Measurements from ENCODE around the gene WNK4.

The WNK4 gene

DNA sequence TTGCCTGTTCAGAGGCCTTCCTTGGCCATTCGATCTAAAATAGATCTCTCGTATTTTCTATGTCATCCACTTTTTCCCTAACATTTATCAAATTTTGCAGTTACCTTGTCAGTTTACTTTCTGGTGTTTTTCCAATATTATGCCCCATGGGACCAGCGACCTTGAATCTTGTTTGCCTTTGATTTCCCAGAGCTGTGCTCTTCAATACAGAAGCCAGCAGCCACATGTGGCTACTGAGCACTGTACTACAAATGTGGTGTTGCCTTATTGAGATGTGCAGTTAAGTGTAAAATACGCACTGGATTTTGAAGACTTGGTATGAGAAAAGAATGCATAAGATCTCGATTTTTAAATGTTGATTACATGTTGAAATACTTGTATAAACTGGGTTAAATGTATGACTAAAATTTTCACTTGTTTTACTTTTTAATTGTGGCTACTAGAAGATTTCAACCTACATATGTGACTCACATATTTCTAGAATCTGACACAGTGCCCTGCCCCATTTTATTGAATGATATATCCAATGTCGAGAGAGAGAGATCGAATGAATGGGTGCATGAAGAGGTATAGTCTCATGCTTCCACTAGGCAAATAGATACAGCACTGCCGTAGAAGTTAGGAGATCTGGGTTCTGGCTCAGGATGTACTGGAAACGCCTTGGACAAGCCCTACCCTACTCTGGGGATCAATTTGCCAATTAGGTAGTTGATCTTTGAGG lies 52.0 kb downstream of the WNK4 start:
- Histone ChIP-seq H3K27ac (ENCODE audit: low read length) (peak overlapping the region; percentile 98), H3K4me3 (ENCODE audit: low read depth in 1 of 2, low read length in 2 of 2) (peak overlapping the region; percentile 98), H3K27me3 (ENCODE audit: low read depth, low read length) (no peaks in the 10 kb centered on the region), H3K9me3 (ENCODE audit: control insufficient read depth in 1 of 2, low read length in 2 of 2) (no peaks in the 10 kb centered on the region), H3K4me1 (ENCODE audit: control insufficient read depth in 1 of 2, insufficient read depth in 2 of 2, low read length in 2 of 2) (peaks cover 11 to 15% of the 10 kb centered on the region in 2 donors), H3K36me3 (ENCODE audit: control insufficient read depth in 1 of 2, insufficient read depth in 2 of 2, low read length in 2 of 2) (peaks cover 3 to 11% of the 10 kb centered on the region in 2 donors)

DNA sequence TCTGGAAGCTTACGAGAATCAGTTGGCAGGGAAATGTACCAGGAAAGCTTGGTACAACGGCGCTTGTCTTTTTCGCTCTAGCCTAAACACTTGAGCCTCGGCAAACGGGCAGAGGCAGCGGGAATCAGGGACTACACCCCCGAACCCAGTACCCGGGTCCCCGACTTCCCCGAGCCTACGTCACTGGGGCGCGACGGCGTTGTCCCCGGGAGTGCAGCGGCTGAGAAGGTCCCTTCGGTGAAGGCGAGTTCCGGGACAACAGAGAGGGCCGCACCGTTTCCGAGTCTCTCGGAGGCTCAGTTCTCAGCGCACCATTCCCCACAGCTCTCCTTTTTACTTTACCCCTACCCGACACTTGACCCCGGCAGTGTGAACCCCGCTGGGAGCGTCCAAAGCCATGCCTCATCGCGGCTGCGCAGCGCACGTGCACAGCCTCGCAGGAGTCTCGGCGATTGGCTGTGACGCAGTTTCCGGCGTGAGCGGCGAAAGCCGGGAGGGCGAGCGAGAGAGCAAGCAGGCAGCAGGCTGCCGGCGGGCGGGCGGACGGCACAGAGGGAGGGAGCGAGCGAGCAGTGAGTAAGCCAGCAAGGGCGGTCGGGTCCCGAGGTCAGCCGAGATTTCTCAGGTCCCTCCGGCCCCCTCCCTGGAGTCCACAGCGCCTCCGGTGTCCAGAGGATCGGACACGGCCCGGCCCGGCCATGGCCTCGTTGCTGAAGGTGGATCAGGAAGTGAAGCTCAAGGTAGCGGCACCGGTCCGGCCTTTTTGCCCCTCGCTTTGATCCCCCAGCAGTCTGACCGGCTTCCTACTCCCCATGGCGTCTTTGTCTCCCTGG lies 52.7 kb downstream of the WNK4 start, which contains the start of gene PSME3:
Gene PSME3, plus strand, starts transcription at position 464 of the 833 bp plus-strand sequence. Its CDS starts 235 bp downstream, at position 699.
- no peaks in the 10 kb centered on the region for H3K27me3 ChIP-seq (ENCODE audit: low read depth, low read length)
- no peaks in the 10 kb centered on the region for H3K9me3 ChIP-seq (ENCODE audit: control insufficient read depth in 1 of 2, low read length in 2 of 2)
- peak within 1 kb of the TSS; percentile 98 for H3K27ac ChIP-seq (ENCODE audit: low read length)
- H3K36me3 ChIP-seq (ENCODE audit: control insufficient read depth in 1 of 2, insufficient read depth in 2 of 2, low read length in 2 of 2): peaks cover 10 to 19% of the 10 kb centered on the region in 2 donors
- H3K4me3 ChIP-seq (ENCODE audit: low read depth in 1 of 2, low read length in 2 of 2): peak within 1 kb of the TSS; percentile 98
- peaks cover 11 to 15% of the 10 kb centered on the region in 2 donors for H3K4me1 ChIP-seq (ENCODE audit: control insufficient read depth in 1 of 2, insufficient read depth in 2 of 2, low read length in 2 of 2)

DNA sequence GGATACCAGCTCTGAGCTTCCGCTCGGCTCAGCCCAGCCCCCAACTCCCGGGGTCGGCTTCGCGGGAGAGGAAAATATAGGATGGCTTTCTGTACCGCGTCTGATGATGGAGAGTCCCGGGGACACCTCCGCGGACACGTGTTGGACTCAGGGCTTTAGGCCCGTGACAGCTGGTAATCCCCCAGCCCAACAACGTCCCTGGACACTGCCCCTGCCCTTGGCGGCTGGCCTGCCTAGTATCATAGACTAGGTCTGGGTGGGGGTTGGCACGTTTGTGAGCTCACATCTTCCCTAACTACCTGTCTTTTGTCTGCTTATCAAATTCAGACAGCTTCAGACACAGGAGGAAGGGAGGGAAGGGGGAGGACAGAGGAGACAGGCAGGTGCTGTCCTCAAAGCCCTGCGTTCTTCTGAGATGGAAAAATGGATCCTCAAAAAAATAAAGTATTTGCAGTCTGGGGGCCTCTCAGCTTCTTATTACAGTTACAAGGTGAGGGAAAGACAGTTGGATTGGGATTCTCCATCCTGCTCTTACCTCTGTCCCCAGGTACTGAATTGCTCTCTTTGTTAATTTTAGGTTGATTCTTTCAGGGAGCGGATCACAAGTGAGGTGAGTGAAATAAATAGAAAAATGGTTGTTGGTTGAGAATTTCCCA lies 53.5 kb downstream of the WNK4 start:
- Histone ChIP-seq H3K36me3 (ENCODE audit: control insufficient read depth in 1 of 2, insufficient read depth in 2 of 2, low read length in 2 of 2) (peaks cover 15 to 26% of the 10 kb centered on the region in 2 donors), H3K9me3 (ENCODE audit: control insufficient read depth in 1 of 2, low read length in 2 of 2) (no peaks in the 10 kb centered on the region), H3K27me3 (ENCODE audit: low read depth, low read length) (no peaks in the 10 kb centered on the region), H3K4me3 (ENCODE audit: low read depth in 1 of 2, low read length in 2 of 2) (peak overlapping the region; percentile 98), H3K27ac (ENCODE audit: low read length) (peak overlapping the region; percentile 98), H3K4me1 (ENCODE audit: control insufficient read depth in 1 of 2, insufficient read depth in 2 of 2, low read length in 2 of 2) (peaks cover 11 to 15% of the 10 kb centered on the region in 2 donors)

DNA sequence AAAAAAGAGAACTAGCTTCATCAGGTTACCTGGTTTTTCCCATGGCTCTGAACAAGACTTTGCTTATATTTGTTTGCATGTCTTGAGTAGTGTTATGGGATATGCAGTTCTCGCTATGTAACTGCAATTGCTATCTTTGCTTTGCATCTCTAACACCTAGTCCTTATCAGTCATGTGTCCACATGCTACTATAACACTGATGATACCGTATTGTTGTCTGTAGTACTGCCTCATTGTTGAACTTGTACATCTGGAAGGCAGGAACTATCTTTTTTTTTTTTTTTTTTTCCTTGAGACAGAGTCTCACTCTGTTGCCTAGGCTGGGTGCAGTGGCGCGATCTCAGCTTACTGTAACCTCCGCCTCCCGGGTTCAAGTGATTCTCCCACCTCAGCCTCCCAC lies 55.3 kb downstream of the WNK4 start:
- Histone ChIP-seq H3K27me3 (ENCODE audit: low read depth, low read length) (no peaks in the 10 kb centered on the region), H3K9me3 (ENCODE audit: control insufficient read depth in 1 of 2, low read length in 2 of 2) (no peaks in the 10 kb centered on the region), H3K27ac (ENCODE audit: low read length) (no peak overlapping the region), H3K4me1 (ENCODE audit: control insufficient read depth in 1 of 2, insufficient read depth in 2 of 2, low read length in 2 of 2) (peaks cover 11 to 15% of the 10 kb centered on the region in 2 donors), H3K36me3 (ENCODE audit: control insufficient read depth in 1 of 2, insufficient read depth in 2 of 2, low read length in 2 of 2) (peaks cover 24 to 35% of the 10 kb centered on the region in 2 donors), H3K4me3 (ENCODE audit: low read depth in 1 of 2, low read length in 2 of 2) (no peak overlapping the region)

DNA sequence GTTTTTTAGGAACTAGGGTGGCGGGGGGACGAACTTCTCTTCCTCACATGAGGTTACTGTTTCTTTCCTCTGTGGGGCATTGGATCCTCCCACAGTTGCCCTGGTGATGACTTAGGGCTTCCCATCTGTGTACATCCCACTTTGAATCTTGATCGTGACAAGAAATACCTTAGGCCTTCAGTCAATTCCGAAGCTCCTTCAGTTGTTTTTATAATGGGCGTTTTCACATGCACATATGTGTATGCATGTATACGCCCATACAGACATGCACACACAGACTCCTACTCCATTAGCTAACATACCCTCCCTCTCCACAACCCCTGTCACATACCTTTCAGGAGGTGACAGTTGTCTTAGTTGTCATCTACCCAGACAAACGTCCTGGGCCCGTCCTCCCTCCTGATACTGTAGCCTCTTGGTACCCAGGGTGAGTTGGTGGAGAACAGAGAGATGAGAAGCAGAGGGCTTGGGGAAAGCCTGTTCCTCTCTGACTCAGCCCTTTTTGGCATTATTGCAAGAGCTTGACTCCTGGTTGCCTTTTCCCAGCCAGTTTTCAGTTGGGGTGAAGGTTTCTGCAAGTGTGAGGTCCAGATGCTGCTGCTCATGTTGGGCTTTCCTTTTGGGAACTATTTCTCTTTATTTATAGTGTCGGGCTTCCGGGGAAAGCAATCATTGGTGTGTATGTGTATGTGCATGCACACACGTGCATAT lies 61.7 kb downstream of the WNK4 start:
- Histone ChIP-seq H3K9me3 (ENCODE audit: control insufficient read depth in 1 of 2, low read length in 2 of 2) (no peaks in the 10 kb centered on the region), H3K36me3 (ENCODE audit: control insufficient read depth in 1 of 2, insufficient read depth in 2 of 2, low read length in 2 of 2) (peaks cover 61 to 70% of the 10 kb centered on the region in 2 donors), H3K27ac (ENCODE audit: low read length) (no peak overlapping the region), H3K4me3 (ENCODE audit: low read depth in 1 of 2, low read length in 2 of 2) (no peak overlapping the region), H3K27me3 (ENCODE audit: low read depth, low read length) (no peaks in the 10 kb centered on the region), H3K4me1 (ENCODE audit: control insufficient read depth in 1 of 2, insufficient read depth in 2 of 2, low read length in 2 of 2) (no peaks in the 10 kb centered on the region)

DNA sequence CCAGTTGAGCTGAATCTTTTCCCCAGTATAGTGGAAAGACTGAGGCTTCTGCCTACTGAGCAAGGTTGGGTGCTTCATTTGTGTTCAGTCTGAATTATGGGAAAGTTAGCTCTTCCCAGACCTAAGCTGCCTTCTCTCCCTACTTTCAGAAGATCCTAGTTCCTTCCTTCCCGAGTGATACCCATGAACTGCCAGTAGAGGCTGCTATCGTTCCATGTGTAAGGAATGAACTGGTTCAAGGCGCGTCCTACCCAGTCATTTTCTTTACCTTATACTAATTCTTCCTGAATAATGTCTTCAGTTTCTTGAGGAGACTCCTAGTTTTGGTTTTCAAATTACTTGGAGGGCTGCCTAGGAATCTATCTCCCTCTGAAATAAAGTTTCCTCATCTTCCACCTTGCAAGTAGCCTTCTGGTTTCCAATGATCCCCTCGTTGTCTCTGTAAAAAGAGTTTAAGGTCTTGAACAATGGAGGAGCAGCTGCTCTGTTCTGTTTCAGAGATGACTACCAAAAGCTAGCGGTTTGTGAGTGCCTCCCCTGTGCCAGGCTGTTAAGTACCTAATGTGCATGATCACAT lies 63.0 kb downstream of the WNK4 start:
- Histone ChIP-seq H3K27ac (ENCODE audit: low read length) (no peak overlapping the region), H3K27me3 (ENCODE audit: low read depth, low read length) (no peaks in the 10 kb centered on the region), H3K36me3 (ENCODE audit: control insufficient read depth in 1 of 2, insufficient read depth in 2 of 2, low read length in 2 of 2) (peaks cover 53 to 58% of the 10 kb centered on the region in 2 donors), H3K4me1 (ENCODE audit: control insufficient read depth in 1 of 2, insufficient read depth in 2 of 2, low read length in 2 of 2) (no peaks in the 10 kb centered on the region), H3K9me3 (ENCODE audit: control insufficient read depth in 1 of 2, low read length in 2 of 2) (no peaks in the 10 kb centered on the region), H3K4me3 (ENCODE audit: low read depth in 1 of 2, low read length in 2 of 2) (no peak overlapping the region)

DNA sequence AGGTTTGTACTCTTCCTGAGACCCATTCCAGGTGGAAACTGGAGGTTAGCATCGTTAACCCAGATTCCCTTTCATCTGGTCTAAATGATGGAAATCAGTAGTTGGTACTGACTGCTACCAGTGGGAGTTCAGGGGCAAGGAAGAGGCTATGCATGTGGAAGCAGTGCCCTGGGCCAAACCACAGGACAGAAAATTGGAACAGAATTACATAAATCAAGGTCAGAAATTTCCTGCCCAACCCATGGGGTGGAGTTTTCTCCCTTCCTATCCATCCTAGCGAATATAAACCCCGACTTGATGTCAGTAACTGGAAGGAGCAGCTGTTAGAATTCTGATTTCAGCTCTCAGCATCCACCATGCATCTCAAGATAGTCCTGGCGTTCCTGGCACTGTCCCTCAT lies 63.9 kb downstream of the WNK4 start, which contains the start of gene AOC2:
Gene AOC2, plus strand, starts transcription at position 310 of the 400 bp plus-strand sequence. Its CDS starts 47 bp downstream, at position 357.
- peaks cover 0 to 2% of the 10 kb centered on the region in 2 donors for H3K4me1 ChIP-seq (ENCODE audit: control insufficient read depth in 1 of 2, insufficient read depth in 2 of 2, low read length in 2 of 2)
- no peak within 1 kb of the TSS for H3K4me3 ChIP-seq (ENCODE audit: low read depth in 1 of 2, low read length in 2 of 2)
- H3K27me3 ChIP-seq (ENCODE audit: low read depth, low read length): no peaks in the 10 kb centered on the region
- H3K27ac ChIP-seq (ENCODE audit: low read length): no peak within 1 kb of the TSS
- no peaks in the 10 kb centered on the region for H3K9me3 ChIP-seq (ENCODE audit: control insufficient read depth in 1 of 2, low read length in 2 of 2)
- H3K36me3 ChIP-seq (ENCODE audit: control insufficient read depth in 1 of 2, insufficient read depth in 2 of 2, low read length in 2 of 2): peaks cover 45 to 50% of the 10 kb centered on the region in 2 donors

DNA sequence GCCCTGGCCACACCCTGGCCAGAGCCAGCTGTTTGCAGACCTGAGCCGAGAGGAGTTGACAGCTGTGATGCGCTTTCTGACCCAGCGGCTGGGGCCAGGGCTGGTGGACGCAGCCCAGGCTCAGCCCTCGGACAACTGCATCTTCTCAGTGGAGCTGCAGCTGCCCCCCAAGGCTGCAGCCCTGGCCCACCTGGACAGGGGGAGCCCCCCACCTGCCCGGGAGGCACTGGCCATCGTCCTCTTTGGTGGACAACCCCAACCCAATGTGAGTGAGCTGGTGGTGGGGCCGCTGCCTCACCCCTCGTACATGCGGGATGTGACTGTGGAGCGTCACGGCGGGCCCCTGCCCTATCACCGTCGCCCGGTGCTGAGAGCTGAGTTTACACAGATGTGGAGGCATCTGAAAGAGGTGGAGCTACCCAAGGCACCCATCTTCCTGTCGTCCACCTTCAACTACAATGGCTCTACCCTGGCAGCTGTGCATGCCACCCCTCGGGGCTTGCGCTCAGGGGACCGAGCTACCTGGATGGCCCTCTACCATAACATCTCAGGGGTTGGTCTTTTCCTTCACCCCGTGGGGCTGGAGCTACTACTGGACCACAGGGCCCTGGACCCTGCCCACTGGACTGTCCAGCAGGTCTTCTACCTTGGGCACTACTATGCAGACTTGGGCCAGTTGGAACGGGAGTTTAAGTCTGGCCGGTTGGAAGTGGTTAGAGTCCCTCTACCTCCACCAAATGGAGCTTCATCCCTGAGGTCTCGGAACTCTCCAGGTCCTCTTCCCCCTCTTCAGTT lies 64.5 kb downstream of the WNK4 start:
- Histone ChIP-seq H3K4me3 (ENCODE audit: low read depth in 1 of 2, low read length in 2 of 2) (no peak overlapping the region), H3K4me1 (ENCODE audit: control insufficient read depth in 1 of 2, insufficient read depth in 2 of 2, low read length in 2 of 2) (peaks cover 0 to 9% of the 10 kb centered on the region in 2 donors), H3K27ac (ENCODE audit: low read length) (no peak overlapping the region), H3K27me3 (ENCODE audit: low read depth, low read length) (no peaks in the 10 kb centered on the region), H3K36me3 (ENCODE audit: control insufficient read depth in 1 of 2, insufficient read depth in 2 of 2, low read length in 2 of 2) (peaks cover 42 to 45% of the 10 kb centered on the region in 2 donors), H3K9me3 (ENCODE audit: control insufficient read depth in 1 of 2, low read length in 2 of 2) (no peaks in the 10 kb centered on the region)

DNA sequence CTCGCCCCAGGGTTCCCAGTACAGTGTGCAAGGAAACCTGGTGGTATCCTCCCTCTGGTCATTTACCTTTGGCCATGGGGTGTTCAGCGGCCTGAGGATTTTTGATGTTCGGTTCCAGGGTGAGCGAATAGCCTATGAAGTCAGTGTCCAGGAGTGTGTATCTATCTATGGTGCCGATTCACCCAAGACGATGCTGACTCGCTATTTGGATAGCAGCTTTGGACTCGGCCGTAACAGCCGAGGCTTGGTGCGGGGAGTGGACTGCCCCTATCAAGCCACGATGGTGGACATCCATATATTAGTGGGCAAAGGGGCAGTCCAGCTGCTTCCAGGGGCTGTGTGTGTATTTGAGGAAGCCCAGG lies 65.1 kb downstream of the WNK4 start:
- H3K4me1 ChIP-seq (ENCODE audit: control insufficient read depth in 1 of 2, insufficient read depth in 2 of 2, low read length in 2 of 2): peaks cover 0 to 12% of the 10 kb centered on the region in 2 donors

More for the DNA sequence above, 65.1 kb downstream of the WNK4 start:
- Histone ChIP-seq H3K27me3 (ENCODE audit: low read depth, low read length) (no peaks in the 10 kb centered on the region), H3K36me3 (ENCODE audit: control insufficient read depth in 1 of 2, insufficient read depth in 2 of 2, low read length in 2 of 2) (peaks cover 41 to 45% of the 10 kb centered on the region in 2 donors), H3K4me3 (ENCODE audit: low read depth in 1 of 2, low read length in 2 of 2) (no peak overlapping the region), H3K27ac (ENCODE audit: low read length) (no peak overlapping the region), H3K9me3 (ENCODE audit: control insufficient read depth in 1 of 2, low read length in 2 of 2) (no peaks in the 10 kb centered on the region)
